Brain microvascular endothelial cell (primary cell): ENCODE results near the gene TRIM47.

Experiments used
- DNase-seq: peaks from one replicate; pipeline ENCODE4 v3.0.0-alpha.2; 2020
- H3K27ac ChIP-seq: fragments of 250-450 bp; sonication (Bioruptor Pico); 2 replicates; pipeline ENCODE4 v1.5.1; 2020; ENCODE audit warnings: mild to moderate bottlenecking, moderate library complexity
- H3K27me3 ChIP-seq: fragments of 250-450 bp; sonication (Bioruptor Pico); replicated peaks from 2 replicates; pipeline ENCODE4 v1.5.1; 2020; ENCODE audit warnings: mild to moderate bottlenecking
- H3K36me3 ChIP-seq: fragments of 250-450 bp; sonication (Bioruptor Pico); replicated peaks from 2 replicates; pipeline ENCODE4 v1.5.1; 2020; ENCODE audit warnings: mild to moderate bottlenecking
- H3K4me3 ChIP-seq: 2 replicates; pipeline ENCODE4 v1.5.1; 2011; ENCODE audit warnings: low read depth, mild to moderate bottlenecking, control low read depth, low read length, moderate library complexity
- in situ Hi-C: cut with HindIII; loops from 2 replicates; pipeline ENCODE4 v1.10.0; 2017; ENCODE audit warnings: low sequenced_read_pairs, low pct_ligation_motif_present
- TF ChIP-seq, protein P1 (sequence below): IDR thresholded peaks from 2 replicates; pipeline ENCODE4 v1.5.1; 2011; ENCODE audit warnings: low read depth, mild to moderate bottlenecking, moderate library complexity, low read length, control low read depth, inconsistent platforms; ENCODE audit errors: missing control alignments

Gene TRIM47

DNA sequence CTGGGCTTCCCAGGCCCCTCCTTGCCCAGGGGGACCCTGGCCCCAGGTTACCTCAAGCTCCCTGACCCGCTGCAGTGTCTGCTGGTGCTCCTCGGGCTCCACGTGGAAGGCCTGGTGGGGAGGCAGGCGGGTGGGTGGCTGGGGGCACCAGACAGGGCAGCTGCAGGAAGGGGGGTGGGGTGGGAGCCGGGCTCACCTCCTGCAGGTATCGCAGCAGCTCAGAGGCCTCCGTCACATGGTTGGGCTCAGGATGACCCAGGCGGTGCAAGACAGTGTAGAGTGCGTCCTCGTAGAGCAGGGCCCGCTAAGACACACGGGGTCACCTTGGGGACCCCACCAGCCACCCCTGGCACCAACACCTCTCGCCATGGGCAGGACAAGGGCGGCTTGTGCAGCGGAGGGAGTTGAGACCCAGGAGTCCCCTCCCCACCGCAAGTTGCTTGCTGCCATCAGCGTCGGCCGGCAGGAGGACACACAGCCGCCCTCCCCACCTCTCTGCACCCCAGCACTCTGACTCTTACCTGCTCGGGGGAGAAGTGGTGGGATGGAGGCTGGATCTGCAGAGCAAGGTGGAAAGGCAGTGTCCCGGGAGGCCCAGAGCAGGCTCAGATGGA is 35.3 kb downstream of the TRIM47 start:
- no peak overlapping the region for H3K27ac ChIP-seq
- in situ Hi-C loops: no loop called here
- TF ChIP-seq, protein P1, sequence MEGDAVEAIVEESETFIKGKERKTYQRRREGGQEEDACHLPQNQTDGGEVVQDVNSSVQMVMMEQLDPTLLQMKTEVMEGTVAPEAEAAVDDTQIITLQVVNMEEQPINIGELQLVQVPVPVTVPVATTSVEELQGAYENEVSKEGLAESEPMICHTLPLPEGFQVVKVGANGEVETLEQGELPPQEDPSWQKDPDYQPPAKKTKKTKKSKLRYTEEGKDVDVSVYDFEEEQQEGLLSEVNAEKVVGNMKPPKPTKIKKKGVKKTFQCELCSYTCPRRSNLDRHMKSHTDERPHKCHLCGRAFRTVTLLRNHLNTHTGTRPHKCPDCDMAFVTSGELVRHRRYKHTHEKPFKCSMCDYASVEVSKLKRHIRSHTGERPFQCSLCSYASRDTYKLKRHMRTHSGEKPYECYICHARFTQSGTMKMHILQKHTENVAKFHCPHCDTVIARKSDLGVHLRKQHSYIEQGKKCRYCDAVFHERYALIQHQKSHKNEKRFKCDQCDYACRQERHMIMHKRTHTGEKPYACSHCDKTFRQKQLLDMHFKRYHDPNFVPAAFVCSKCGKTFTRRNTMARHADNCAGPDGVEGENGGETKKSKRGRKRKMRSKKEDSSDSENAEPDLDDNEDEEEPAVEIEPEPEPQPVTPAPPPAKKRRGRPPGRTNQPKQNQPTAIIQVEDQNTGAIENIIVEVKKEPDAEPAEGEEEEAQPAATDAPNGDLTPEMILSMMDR: no peak
- DNase-seq: no peak
- peaks cover 22% of the 10 kb centered on the region for H3K36me3 ChIP-seq
- no peak overlapping the region for H3K4me3 ChIP-seq
- no peaks in the 10 kb centered on the region for H3K27me3 ChIP-seq

- TF ChIP-seq, protein P1: no peak
Observed at GRCh38 chr17:75842411-75842810, 36.0 kb downstream of the TRIM47 start.

DNA sequence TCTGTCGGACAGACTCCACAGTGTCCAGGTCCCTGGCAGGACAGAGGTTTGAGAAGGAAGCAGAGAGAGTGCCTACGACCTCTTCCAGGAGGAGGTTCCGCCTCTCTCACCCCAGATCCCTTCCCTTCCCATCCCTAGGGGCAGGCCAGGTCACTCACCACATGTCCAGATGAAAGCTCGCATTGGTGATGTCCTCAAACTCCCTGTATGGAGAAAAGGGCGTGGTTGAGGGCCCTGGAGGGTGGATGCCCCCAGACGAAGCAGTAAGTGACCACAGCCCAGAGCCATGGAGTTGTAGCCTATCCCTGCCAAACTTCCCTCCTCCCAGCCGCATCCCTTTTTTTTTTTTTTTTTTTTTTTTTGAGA is 37.6 kb downstream of the TRIM47 start:
- in situ Hi-C loops: no loop called here
- DNase-seq: no peak
- H3K27ac ChIP-seq: no peak overlapping the region
- H3K36me3 ChIP-seq: peaks cover under 1% of the 10 kb centered on the region
- TF ChIP-seq, protein P1: no peak
- H3K27me3 ChIP-seq: no peaks in the 10 kb centered on the region
- H3K4me3 ChIP-seq: no peak overlapping the region

More at GRCh38 chr17:75842411-75842810, 36.0 kb downstream of the TRIM47 start:
- no peak for DNase-seq
- H3K36me3 ChIP-seq: peaks cover 17% of the 10 kb centered on the region
- in situ Hi-C loops: no loop called here
- H3K4me3 ChIP-seq: no peak overlapping the region
- H3K27ac ChIP-seq: no peak overlapping the region
- H3K27me3 ChIP-seq: no peaks in the 10 kb centered on the region

GRCh38 chr17:75839942-75840798 is 38.2 kb downstream of the TRIM47 start:
- H3K27ac ChIP-seq: no peak overlapping the region
- in situ Hi-C loops: no loop called here
- TF ChIP-seq, protein P1: no peak
- no peaks in the 10 kb centered on the region for H3K36me3 ChIP-seq
- DNase-seq: no peak
- no peak overlapping the region for H3K4me3 ChIP-seq
- H3K27me3 ChIP-seq: no peaks in the 10 kb centered on the region

DNA sequence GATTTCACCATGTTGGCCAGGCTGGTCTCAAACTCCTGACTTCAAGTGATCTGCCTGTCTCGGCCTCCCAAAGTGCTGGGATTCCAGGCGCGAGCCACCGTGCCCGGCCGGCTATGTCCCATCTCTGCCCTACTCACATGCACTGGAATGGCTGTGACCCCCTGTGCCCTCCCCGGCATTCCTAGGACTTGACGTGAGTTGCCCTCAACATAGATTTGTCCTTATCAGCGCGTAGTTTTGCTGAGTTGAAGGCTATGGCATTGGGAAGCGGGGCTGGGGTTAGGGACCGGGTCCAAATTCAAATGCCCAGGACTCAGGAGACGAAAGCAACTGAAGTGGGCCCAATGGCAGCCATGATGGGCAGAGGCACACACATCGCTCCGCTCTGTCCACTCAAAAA is 40.0 kb downstream of the TRIM47 start:
- no peaks in the 10 kb centered on the region for H3K27me3 ChIP-seq
- H3K36me3 ChIP-seq: no peaks in the 10 kb centered on the region
- TF ChIP-seq, protein P1: no peak
- no peak overlapping the region for H3K4me3 ChIP-seq
- in situ Hi-C loops: no loop called here
- no peak for DNase-seq
- no peak overlapping the region for H3K27ac ChIP-seq
